B cell (primary cell): Measurements from ENCODE around the gene UBB. TPM values are rescaled to one million over a fixed set of nuclear protein-coding genes. Genes with fewer than 3 reads are reported as not detected.
A peak's percentile ranks its signal among the peaks of the same experiment; 100 is the strongest.

Experiments used
- ATAC-seq: fragments of 200-7000 bp; cut with Tn5 transposase; one replicate; pipeline ENCODE4 v1.10.0; 2021; ENCODE audit warnings: low read depth, mild to moderate bottlenecking, moderate number of reproducible peaks, moderate library complexity
- CTCF ChIA-PET: fragments of 350-600 bp; sonication (Branson Sonifier 250); formaldehyde crosslinking; loops from one replicate; lab custom pipeline; 2021; ENCODE audit warnings: antibody characterized with exemption, inconsistent platforms; lab: Charles Lee
- POLR2A ChIA-PET: fragments of 350-600 bp; sonication (Branson Sonifier 250); formaldehyde crosslinking; loops from one replicate; lab custom pipeline; 2021; ENCODE audit warnings: antibody characterized with exemption; lab: Charles Lee
- DNase-seq: peaks from one replicate; pipeline ENCODE4 v3.0.0; 2013
- H2AFZ ChIP-seq: 2 replicates; pipeline ENCODE4 v1.6.1; 2012; ENCODE audit warnings: mild to moderate bottlenecking, low read depth, low read length; ENCODE audit not compliant: insufficient read depth, poor library complexity, severe bottlenecking
- H3K27ac ChIP-seq, 2 donors: 1 replicate in 1 of 2; 2 replicates in 1 of 2; pipeline ENCODE4 v1.5.1; 2012 to 2013; ENCODE audit warnings: low read length in 2 of 2, mild to moderate bottlenecking in 2 of 2, moderate library complexity in 1 of 2
- H3K27me3 ChIP-seq, 4 experiments: fragments of 200-600 bp in 1 of 4; sonication (generic) in 1 of 4; replicated peaks in 1 of 4; 1 replicate in 2 of 4; 2 replicates in 2 of 4; pipeline versions ENCODE4 v1.6.1 to v1.7.0; 2013 to 2016; ENCODE audit warnings: low read length in 3 of 4, mild to moderate bottlenecking in 2 of 4, mixed read lengths in 1 of 4, moderate library complexity in 1 of 4; ENCODE audit not compliant: insufficient read depth in 4 of 4, control insufficient read depth in 3 of 4; ENCODE audit errors: control extremely low read depth in 1 of 4
- H3K36me3 ChIP-seq, 2 experiments: replicated peaks in 1 of 2; 1 replicate in 1 of 2; 2 replicates in 1 of 2; pipeline versions ENCODE4 v1.6.1 to v1.7.1; 2013; ENCODE audit warnings: low read length in 1 of 2; ENCODE audit not compliant: insufficient read depth in 2 of 2, control insufficient read depth in 1 of 2; ENCODE audit errors: control extremely low read depth in 1 of 2, extremely low read depth in 1 of 2
- H3K4me1 ChIP-seq, 2 donors: fragments of 200-600 bp in 1 of 2; sonication (generic) in 1 of 2; 1 replicate in 1 of 2; 2 replicates in 1 of 2; pipeline versions ENCODE4 v1.5.1 to v1.6.1; 2013 to 2017; ENCODE audit warnings: low read length in 2 of 2; ENCODE audit not compliant: control insufficient read depth in 2 of 2, insufficient read depth in 2 of 2
- H3K4me2 ChIP-seq: replicated peaks from 2 replicates; pipeline ENCODE3; 2012; ENCODE audit warnings: mild to moderate bottlenecking, low read depth, low read length; ENCODE audit not compliant: poor library complexity, severe bottlenecking
- H3K4me3 ChIP-seq, 5 experiments: fragments of 200-600 bp in 1 of 5; sonication (generic) in 1 of 5; 1 replicate in 3 of 5; 2 replicates in 2 of 5; pipeline versions ENCODE4 v1.5.1 to v1.7.0; 2011 to 2016; ENCODE audit warnings: low read length in 4 of 5, mild to moderate bottlenecking in 4 of 5, low read depth in 2 of 5, control low read depth in 1 of 5, moderate library complexity in 1 of 5; ENCODE audit not compliant: insufficient read depth in 1 of 5; ENCODE audit errors: control extremely low read depth in 1 of 5, extremely low read depth in 1 of 5
- H3K79me2 ChIP-seq: fragments of 200-600 bp; sonication (generic); one replicate; pipeline ENCODE4 v1.6.0; 2016; ENCODE audit warnings: low read length; ENCODE audit not compliant: control insufficient read depth, insufficient read depth
- H3K9ac ChIP-seq: fragments of 200-600 bp; sonication (generic); 2 replicates; pipeline ENCODE4 v1.6.1; 2017; ENCODE audit warnings: mild to moderate bottlenecking, low read length, moderate library complexity
- H3K9me3 ChIP-seq, 3 donors: one replicate each; pipeline versions ENCODE4 v1.6.1 to v1.7.1; 2013; ENCODE audit warnings: low read length in 2 of 3; ENCODE audit not compliant: control insufficient read depth in 2 of 3, insufficient read depth in 1 of 3; ENCODE audit errors: control extremely low read depth in 1 of 3
- H4K20me1 ChIP-seq: 2 replicates; pipeline ENCODE4 v1.6.0; 2012; ENCODE audit warnings: mild to moderate bottlenecking, low read length; ENCODE audit not compliant: insufficient read depth, control insufficient read depth, poor library complexity, severe bottlenecking
- H3K27ac Mint-ChIP-seq: one replicate; pipeline ENCODE4 v1.8.0; 2021; ENCODE audit warnings: mixed read lengths
- H3K27me3 Mint-ChIP-seq: one replicate; pipeline ENCODE4 v1.8.0; 2021; ENCODE audit warnings: mixed read lengths
- H3K4me1 Mint-ChIP-seq: one replicate; pipeline ENCODE4 v1.8.0; 2021; ENCODE audit warnings: mixed read lengths
- H3K4me3 Mint-ChIP-seq: one replicate; pipeline ENCODE4 v1.8.0; 2021; ENCODE audit warnings: mixed read lengths
- H3K9me3 Mint-ChIP-seq: one replicate; pipeline ENCODE4 v1.8.0; 2022; ENCODE audit warnings: mixed read lengths; ENCODE audit not compliant: insufficient read depth
- CTCF ChIP-seq: fragments of 200-600 bp; IDR thresholded peaks from one replicate; pipeline ENCODE4 v1.8.0; 2022; ENCODE audit warnings: antibody characterized with exemption, mild to moderate bottlenecking
- EZH2 ChIP-seq: IDR thresholded peaks from 2 replicates; pipeline ENCODE4 v1.6.1; 2012; ENCODE audit warnings: borderline replicate concordance, low read depth, mild to moderate bottlenecking, moderate library complexity, low read length; ENCODE audit not compliant: insufficient read depth, poor library complexity, severe bottlenecking
- WGBS: methylation state at CpG from one replicate; pipeline ENCODE4 v1.1.5; 2013; ENCODE audit warnings: missing lambda C conversion rate; ENCODE audit not compliant: insufficient coverage; 5-methylcytosine and 5-hydroxymethylcytosine counted together
- intact Hi-C: fragments of 100-400 bp; cut with micrococcal nuclease; formaldehyde crosslinking; loops from one replicate; pipeline ENCODE4 v1.10.0; 2022
- polyA plus RNA-seq: library from polyadenylated mRNA; depleted of rRNA; stranded (reverse); fragments of >200 nt; gene quantifications from 2 replicates; pipeline ENCODE4 v1.2.3, GENCODE V29; 2012
- total RNA-seq, 2 donors: library from RNA; stranded (reverse); fragments of 120-200 nt in 1 of 2; gene quantifications; 1 replicate in 1 of 2; 2 replicates in 1 of 2; pipeline versions ENCODE4 v1.2.3 to v1.2.4, GENCODE V29; 2013 to 2022

The UBB gene
- total and polyA plus RNA-seq, 2 donors (not counting 1 experiment from before 2014, with no cell fraction given): 769 to 1,866 TPM

GRCh38 chr17:16383772-16384287, 2.9 kb downstream of the UBB start:
- POLR2A ChIA-PET: interaction anchor here (0.9 to 1.0 kb wide), 2 partner anchors 16 to 24 kb away, joined by 3 read pairs; no protein-coding TSS in a partner anchor
- Histone ChIP-seq H3K27me3 (peaks cover 0 to 2% (median 0%) of the 10 kb centered on the region in 4 experiments), H4K20me1 (peaks cover 34% of the 10 kb centered on the region), H3K27ac (peak overlapping the region in 1 of 2 donors; percentile 27), H3K36me3 (peaks cover 0 to 17% of the 10 kb centered on the region in 2 experiments), H3K79me2 (peaks cover 45% of the 10 kb centered on the region), H3K4me3 (no peak overlapping the region), H3K9ac (no peak overlapping the region), H3K4me2 (no peak overlapping the region), H2AFZ (no peak overlapping the region), H3K9me3 (no peaks in the 10 kb centered on the region), H3K4me1 (peaks cover 35 to 58% of the 10 kb centered on the region in 2 donors)
- TF ChIP-seq CTCF (no peak), EZH2 (no peak)
- no peak for ATAC-seq
- peaks cover 54% of the 10 kb centered on the region for H3K4me1 Mint-ChIP-seq
- CTCF ChIA-PET: interaction anchor here (1.6 to 2.1 kb wide), 3 partner anchors 20 to 138 kb away, joined by 6 to 9 read pairs (median 6); partner anchors contain the start of gene TRPV2
- H3K9me3 Mint-ChIP-seq: no peaks in the 10 kb centered on the region
- intact Hi-C loops: loop anchor here (5.0 kb wide), 1 partner anchor 153 kb away; no protein-coding TSS in a partner anchor
- WGBS: 96% methylated on average over 3 of the region's 5 CpGs
- H3K4me3 Mint-ChIP-seq: peak overlapping the region; percentile 66
- H3K27ac Mint-ChIP-seq: peak overlapping the region; percentile 64
- H3K27me3 Mint-ChIP-seq: peaks cover 4% of the 10 kb centered on the region
- DNase-seq: no peak

GRCh38 chr17:16384557-16384956, 3.7 kb downstream of the UBB start:
- H3K36me3 ChIP-seq: peaks cover 0 to 17% of the 10 kb centered on the region in 2 experiments
- CTCF ChIA-PET: interaction anchor here (1.5 to 4.6 kb wide), 5 partner anchors 21 to 137 kb away, joined by 5 to 34 read pairs (median 14); partner anchors contain the start of gene TRPV2
- peaks cover 45% of the 10 kb centered on the region for H3K79me2 ChIP-seq
- H3K4me3 ChIP-seq: no peak overlapping the region
- WGBS: no CpG with 5 or more reads among the region's 5 CpGs
- Mint-ChIP-seq H3K4me3 (peak overlapping the region; percentile 35), H3K27me3 (peaks cover 4% of the 10 kb centered on the region), H3K4me1 (peaks cover 54% of the 10 kb centered on the region), H3K27ac (peak overlapping the region; percentile 43), H3K9me3 (no peaks in the 10 kb centered on the region)
- peaks cover 34% of the 10 kb centered on the region for H4K20me1 ChIP-seq
- ATAC-seq (no peak), DNase-seq (peak; percentile 23)
- H2AFZ ChIP-seq: no peak overlapping the region
- H3K4me2 ChIP-seq: peak overlapping the region; percentile 4
- intact Hi-C loops: loop anchor here (5.0 kb wide), 1 partner anchor 153 kb away; no protein-coding TSS in a partner anchor
- TF ChIP-seq EZH2 (no peak), CTCF (no peak)
- H3K27me3 ChIP-seq: peaks cover 0 to 2% (median 0%) of the 10 kb centered on the region in 4 experiments
- H3K9me3 ChIP-seq: no peaks in the 10 kb centered on the region
- peaks cover 35 to 58% of the 10 kb centered on the region in 2 donors for H3K4me1 ChIP-seq
- peak overlapping the region in 1 of 2 donors; percentile 27 for H3K27ac ChIP-seq
- H3K9ac ChIP-seq: no peak overlapping the region
- POLR2A ChIA-PET: interaction anchor here (0.6 kb wide), 2 partner anchors 9 to 52 kb away, joined by 3 read pairs; no protein-coding TSS in a partner anchor
